ENCODE results near the gene BOLL.
"Not testable (repeated sequence)": the region's sequence is repeated elsewhere in the genome, so short reads cannot be mapped to it uniquely, and the experiment has no call there.

BOLL gene

GRCh38 chr2:197784956-197785941 is at the start of gene BOLL:
Gene BOLL (minus strand): TSS chr2:197785319. CDS start chr2:197781850, 3,469 bp downstream.
- no peak for DNase-seq (ENCODE audit: low read depth, low spot score)

DNA sequence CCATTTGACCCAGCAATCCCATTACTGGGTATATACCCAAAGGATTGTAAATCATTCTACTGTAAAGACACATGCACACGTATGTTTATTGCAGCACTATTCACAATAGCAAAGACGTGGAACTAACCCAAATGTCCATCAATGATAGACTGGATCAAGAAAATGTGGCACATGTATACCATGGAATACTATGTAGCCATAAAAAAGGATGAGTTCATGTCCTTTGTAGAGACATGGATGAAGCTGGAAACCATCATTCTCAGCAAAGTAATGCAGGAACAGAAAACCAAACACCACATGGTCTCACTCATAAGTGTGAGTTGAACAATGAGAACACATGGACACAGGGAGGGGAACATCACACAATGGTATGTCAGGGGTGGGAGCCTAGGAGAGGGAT is 49.7 kb upstream of the BOLL start:
- not testable (repeated sequence) for DNase-seq (ENCODE audit: low read depth, low spot score)

GRCh38 chr2:197828464-197829135 is 43.5 kb upstream of the BOLL start:
- no peak for DNase-seq (ENCODE audit: low read depth, low spot score)

DNA sequence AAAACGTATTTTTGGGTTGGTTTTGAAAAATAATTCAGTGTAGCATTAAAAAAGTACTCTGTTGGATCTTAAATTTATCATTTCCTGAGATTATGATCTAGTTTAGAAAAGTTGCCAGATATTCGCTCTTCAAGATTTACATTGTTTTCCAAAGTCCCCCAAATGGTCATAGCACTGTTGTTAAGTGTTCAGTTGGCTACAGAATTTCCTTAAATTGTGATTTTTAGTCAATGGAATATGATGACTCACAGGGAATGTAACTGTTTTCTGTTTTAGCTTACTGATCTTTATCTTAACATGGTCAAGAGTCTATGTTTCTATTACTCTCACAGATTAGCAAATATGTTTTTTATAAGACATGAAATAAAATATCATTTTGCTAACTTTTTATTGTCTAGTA is 42.5 kb upstream of the BOLL start:
- no peak for DNase-seq (ENCODE audit: low read depth, low spot score)

DNA sequence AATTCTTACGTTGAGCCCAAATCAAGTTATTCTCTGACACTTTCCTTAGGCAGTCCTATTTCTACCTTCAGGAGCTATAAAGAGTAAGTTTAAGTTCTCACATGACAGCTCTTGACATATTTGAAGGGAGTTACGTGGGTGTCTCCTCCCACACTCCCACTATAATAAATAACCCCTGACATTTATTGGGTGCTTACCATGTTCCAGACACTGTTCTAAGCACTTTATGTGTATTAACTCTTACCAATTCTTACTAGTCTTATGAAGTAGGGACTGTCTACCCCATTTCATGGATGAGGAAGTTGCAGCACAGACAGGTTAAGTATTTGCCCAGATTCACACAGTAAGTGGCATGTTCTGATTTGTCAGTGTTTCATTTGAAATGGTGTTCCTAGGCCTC is 37.2 kb upstream of the BOLL start:
- no peak for DNase-seq (ENCODE audit: low read depth, low spot score)

- DNase-seq (ENCODE audit: low read depth, low spot score) = no peak
Observed at GRCh38 chr2:197821550-197822289, 36.6 kb upstream of the BOLL start.

DNA sequence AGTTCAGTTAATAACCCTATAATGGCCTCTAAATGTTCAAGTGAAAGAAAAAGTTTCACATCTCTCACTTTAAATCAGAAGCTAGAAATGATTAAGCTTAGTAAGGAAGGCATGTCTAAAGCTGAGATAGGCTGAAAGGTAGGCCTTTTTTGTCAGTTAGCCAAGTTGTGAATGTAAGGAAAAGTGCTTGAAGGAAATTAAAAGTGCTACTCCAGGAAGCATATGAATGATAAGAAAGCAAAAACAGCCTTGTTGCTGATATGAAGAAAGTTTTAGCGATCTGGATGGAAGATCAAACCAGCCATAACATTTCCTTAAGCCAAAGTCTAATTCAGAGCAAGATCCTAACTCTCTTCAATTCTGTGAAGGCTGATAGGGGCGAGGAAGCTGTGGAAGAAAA is 29.4 kb upstream of the BOLL start:
- no peak for DNase-seq (ENCODE audit: low read depth, low spot score)

DNA sequence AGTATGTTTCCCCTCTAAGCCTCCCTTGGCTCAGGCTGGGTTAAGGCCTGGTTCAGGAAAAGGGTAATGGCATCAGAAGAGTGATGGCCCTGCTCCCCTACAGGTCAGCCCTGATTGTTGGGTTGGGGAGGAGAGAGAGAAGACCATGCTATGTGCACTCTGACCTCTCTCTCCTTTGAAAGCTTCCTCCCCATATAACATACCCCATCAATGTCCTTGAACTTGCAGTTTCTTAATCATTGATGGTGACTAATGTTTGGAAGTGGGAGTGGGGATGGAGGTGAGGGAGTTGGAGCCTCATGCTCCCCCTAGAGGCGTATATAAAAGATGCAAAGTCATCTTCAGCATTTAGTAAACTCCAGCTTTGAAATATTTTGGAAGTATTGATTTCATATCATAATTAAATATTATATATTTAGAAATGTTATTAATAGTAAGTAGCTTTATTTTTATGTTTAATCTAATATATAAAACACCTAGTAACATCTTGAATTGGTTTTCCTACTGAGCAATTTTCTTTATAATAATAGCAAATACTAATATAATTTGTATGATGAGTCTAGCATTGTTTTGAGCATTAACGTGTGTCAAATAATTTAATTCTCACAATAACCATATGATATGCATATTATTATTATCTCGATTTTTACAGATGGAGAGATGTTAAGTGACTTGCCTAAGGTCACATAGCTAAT is 28.1 kb upstream of the BOLL start:
- DNase-seq (ENCODE audit: low read depth, low spot score) = no peak

GRCh38 chr2:197810491-197810890 is 25.4 kb upstream of the BOLL start:
- no peak for DNase-seq (ENCODE audit: low read depth, low spot score)

GRCh38 chr2:197810016-197810415 is 24.9 kb upstream of the BOLL start:
- no peak for DNase-seq (ENCODE audit: low read depth, low spot score)

- DNase-seq (ENCODE audit: low read depth, low spot score) = no peak
Observed at GRCh38 chr2:197809064-197809463, 23.9 kb upstream of the BOLL start.

DNA sequence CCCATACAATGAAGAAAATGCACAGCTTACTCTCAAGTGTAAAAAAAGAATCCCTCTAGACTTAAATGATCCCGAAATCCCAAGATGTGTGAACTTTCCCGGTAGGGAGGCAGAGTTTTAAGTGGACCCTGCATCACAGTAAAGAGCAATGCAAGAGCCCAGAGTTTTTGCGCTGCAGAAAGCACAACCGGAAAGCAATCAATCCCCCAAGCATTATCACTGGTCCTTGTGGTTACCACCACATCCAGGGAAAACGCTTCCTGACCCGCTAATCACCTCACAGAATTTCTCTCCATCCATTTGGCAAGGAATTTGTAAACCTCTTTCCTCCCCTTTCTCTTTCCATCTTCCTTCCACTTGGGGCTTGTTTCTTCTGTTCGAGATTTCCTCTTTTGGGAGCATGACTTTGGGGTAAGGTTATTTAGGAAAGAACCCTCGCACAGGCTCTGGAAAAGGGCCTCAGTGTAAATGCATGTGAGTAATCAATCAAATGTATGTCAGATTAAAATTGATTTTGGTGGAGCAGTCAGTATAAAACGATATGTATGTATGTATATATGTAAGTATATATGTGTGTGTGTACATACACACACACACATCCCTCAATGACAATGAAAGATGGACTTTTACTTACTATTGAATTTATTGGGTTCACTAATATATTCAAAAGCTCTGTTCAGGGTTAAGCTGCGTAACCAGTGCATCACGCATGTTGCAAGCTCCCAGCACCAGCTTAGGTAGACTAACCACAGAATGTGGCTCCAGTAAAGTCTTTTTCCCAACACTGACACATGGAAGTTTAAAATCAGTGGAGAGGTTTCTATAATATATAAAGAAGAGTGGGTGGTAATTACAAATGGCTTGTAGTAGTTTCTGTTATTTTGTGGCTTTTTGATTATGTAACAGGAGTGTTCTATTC is 20.9 kb upstream of the BOLL start:
- DNase-seq (ENCODE audit: low read depth, low spot score) = no peak

- DNase-seq (ENCODE audit: low read depth, low spot score) = no peak
Observed at GRCh38 chr2:197804758-197805714, 19.9 kb upstream of the BOLL start.

DNA sequence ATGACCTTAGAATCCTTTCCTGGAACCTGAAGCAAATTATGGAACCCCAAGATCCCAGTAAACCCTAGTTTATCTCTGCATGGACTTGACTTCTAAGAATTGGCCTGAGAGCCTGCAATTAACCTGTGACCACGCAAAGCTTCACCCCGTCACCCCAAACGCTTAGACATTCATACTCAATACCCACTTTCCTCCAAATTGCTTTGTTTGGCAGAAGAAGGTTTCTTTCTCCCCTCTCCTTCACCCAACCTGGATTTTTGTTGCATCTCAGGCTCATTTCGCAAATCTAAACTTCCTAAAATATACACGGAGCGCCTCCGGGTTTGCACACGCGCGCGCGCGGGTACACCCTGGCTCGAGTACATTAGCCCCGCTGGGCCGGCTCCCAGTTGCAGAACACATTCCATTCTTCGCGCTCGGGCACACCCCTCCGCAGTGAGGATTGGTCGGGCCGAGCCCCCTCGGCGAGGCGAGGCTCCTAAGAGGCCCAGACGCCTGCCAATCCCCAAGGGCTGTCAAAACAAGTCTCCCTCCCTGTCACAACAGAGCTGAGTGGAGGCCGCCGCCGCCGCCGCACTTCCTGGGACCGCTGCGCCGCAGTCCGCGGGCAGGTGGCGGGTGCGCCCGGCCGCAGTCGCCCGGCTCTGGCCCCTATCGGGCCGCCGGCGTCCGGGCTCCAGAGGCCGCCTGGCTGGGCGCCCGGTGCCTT is 19.1 kb upstream of the BOLL start, which contains the start of gene PLCL1:
TSS of gene PLCL1 (plus strand) at position 545 of the 709 bp plus-strand sequence.
- peak; percentile 52 for DNase-seq (ENCODE audit: low read depth, low spot score)

GRCh38 chr2:197803033-197803444 is 17.9 kb upstream of the BOLL start:
- no peak for DNase-seq (ENCODE audit: low read depth, low spot score)

DNA sequence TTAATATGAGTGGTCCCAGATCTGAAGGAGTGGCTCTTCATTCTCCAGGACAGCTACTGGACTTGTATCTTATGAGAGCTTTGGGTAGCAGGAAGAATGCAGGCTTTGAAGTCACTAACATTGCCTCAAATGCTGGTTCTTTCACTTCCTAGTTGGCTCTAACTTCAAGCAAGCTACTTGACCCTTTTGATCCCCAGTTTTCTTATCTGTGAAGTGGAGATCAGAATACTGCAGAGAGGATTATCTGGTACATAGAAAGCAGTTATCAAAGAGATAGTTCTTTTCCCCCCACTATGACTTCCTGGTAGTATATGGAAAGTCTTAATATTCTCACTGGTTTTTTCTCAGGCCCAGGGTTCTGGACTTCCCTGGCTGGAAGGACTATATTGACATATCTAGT is 15.9 kb upstream of the BOLL start:
- no peak for DNase-seq (ENCODE audit: low read depth, low spot score)

- no peak for DNase-seq (ENCODE audit: low read depth, low spot score)
Observed at GRCh38 chr2:197800091-197800490, 15.0 kb upstream of the BOLL start.

DNA sequence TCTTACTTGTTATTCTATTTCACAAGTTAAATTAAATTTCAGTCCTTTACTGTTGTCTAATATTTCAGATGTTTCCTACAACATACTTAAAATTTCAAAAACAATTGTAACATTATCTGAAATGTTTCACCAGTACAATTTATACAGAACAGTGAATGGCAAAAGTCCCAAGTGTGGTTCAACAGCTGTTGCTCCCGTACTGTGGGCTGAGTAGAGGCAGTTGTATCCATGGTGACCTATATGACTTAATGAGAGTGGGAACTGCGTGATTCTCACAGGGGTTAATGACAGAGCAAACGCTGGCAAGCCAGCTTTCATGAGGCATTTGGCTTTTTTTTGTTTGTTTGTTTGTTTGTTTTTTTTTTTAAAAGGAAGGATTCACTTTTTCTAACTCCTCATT is 13.9 kb upstream of the BOLL start:
- DNase-seq (ENCODE audit: low read depth, low spot score) = no peak

- DNase-seq (ENCODE audit: low read depth, low spot score) = no peak
Observed at GRCh38 chr2:197798187-197798586, 13.1 kb upstream of the BOLL start.

Measured in smooth muscle cell of the brain vasculature (primary cell).